GM18858 (cell line): ENCODE data around the gene AP2A2.

Source experiments
- ATAC-seq: cut with Tn5 transposase; IDR thresholded peaks from one replicate; pipeline ENCODE4 v1.9.1; 2021; ENCODE audit not compliant: unreplicated experiment

The AP2A2 gene

GRCh38 chr11:1038921-1039320 is 113.3 kb downstream of the AP2A2 start:
- no peak for ATAC-seq

GRCh38 chr11:1039481-1040427 is 114.1 kb downstream of the AP2A2 start:
- ATAC-seq, result no peak

- no peak for ATAC-seq
Observed at GRCh38 chr11:1040428-1041148, 114.9 kb downstream of the AP2A2 start.

GRCh38 chr11:1041149-1041467 is 115.4 kb downstream of the AP2A2 start:
- ATAC-seq, result no peak

GRCh38 chr11:1041471-1041870 is 115.8 kb downstream of the AP2A2 start:
- no peak for ATAC-seq

- ATAC-seq, result no peak
Observed at GRCh38 chr11:1041936-1042608, 116.4 kb downstream of the AP2A2 start.

- no peak for ATAC-seq
Observed at GRCh38 chr11:1042626-1043562, 117.2 kb downstream of the AP2A2 start.

- no peak for ATAC-seq
Observed at GRCh38 chr11:1043563-1044096, 118.0 kb downstream of the AP2A2 start.

- no peak for ATAC-seq
Observed at GRCh38 chr11:1044160-1044559, 118.5 kb downstream of the AP2A2 start.

GRCh38 chr11:1047595-1048156 is 122.0 kb downstream of the AP2A2 start:
- no peak for ATAC-seq

GRCh38 chr11:1048375-1049070 is 122.9 kb downstream of the AP2A2 start:
- ATAC-seq, result no peak

GRCh38 chr11:1049071-1049405 is 123.4 kb downstream of the AP2A2 start:
- no peak for ATAC-seq

GRCh38 chr11:1049431-1049891 is 123.8 kb downstream of the AP2A2 start:
- ATAC-seq, result no peak

- no peak for ATAC-seq
Observed at GRCh38 chr11:1049911-1050580, 124.4 kb downstream of the AP2A2 start.

- peak; percentile 71 for ATAC-seq
Observed at GRCh38 chr11:1050581-1051355, 125.1 kb downstream of the AP2A2 start.

GRCh38 chr11:1051356-1052132 is 125.9 kb downstream of the AP2A2 start:
- ATAC-seq, result no peak
